Psoas muscle (tissue), 8 donors: ENCODE data around the gene DESI2. TPM values are rescaled to one million over a fixed set of nuclear protein-coding genes. Genes with fewer than 3 reads are reported as not detected.

Experiments used
- ATAC-seq, 4 donors: fragments of 200-7000 bp; cut with Tn5 transposase; one replicate each; pipeline ENCODE4 v1.9.1; 2020; ENCODE audit warnings: moderate library complexity in 3 of 4, mild to moderate bottlenecking in 2 of 4
- DNase-seq, 2 donors: peaks; one replicate each; pipeline ENCODE4 v3.0.0-alpha.2; 2020
- H3K27ac ChIP-seq: fragments of 200-600 bp; one replicate; pipeline ENCODE4 v1.8.0; 2022
- H3K27me3 ChIP-seq, 3 donors: fragments of 200-600 bp in 1 of 3; one replicate each; pipeline versions ENCODE4 v1.6.1 to v1.8.0; 2013 to 2022; ENCODE audit warnings: low read length in 2 of 3, mild to moderate bottlenecking in 2 of 3, moderate library complexity in 1 of 3; ENCODE audit not compliant: insufficient read depth in 3 of 3
- H3K36me3 ChIP-seq, 2 donors: fragments of 200-600 bp in 1 of 2; one replicate each; pipeline versions ENCODE4 v1.6.1 to v1.8.0; 2013 to 2022; ENCODE audit warnings: low read depth in 1 of 2, mild to moderate bottlenecking in 1 of 2, moderate library complexity in 1 of 2; ENCODE audit not compliant: insufficient read depth in 1 of 2
- H3K4me1 ChIP-seq: fragments of 200-600 bp; one replicate; pipeline ENCODE4 v1.8.0; 2022
- H3K4me3 ChIP-seq: fragments of 200-600 bp; one replicate; pipeline ENCODE4 v1.8.0; 2022; ENCODE audit warnings: mild to moderate bottlenecking
- H3K9me3 ChIP-seq: fragments of 200-600 bp; one replicate; pipeline ENCODE4 v1.8.0; 2022
- WGBS, 3 donors: extraction: QIAGEN DNeasy Blood & Tissue Kit; methylation state at CpG; one replicate each; pipeline versions ENCODE4 v1.1.6 to v1.1.7; 2013; 5-methylcytosine and 5-hydroxymethylcytosine counted together
- intact Hi-C, 2 donors: fragments of 100-400 bp; cut with DNase I; formaldehyde crosslinking; loops; one replicate each; pipeline versions ENCODE4 v1.11.0 to v1.14.2; 2022
- polyA plus RNA-seq, 3 donors: library from polyadenylated mRNA; stranded (reverse); fragments of 200-250 nt; gene quantifications; one replicate each; pipeline ENCODE4 v1.2.3, GENCODE V29; 2013
- total RNA-seq, 4 donors: library from RNA; stranded (reverse); fragmentation: NEBNext Ultra II Directional in 2 of 4; extraction: Animal tissue kit (Norgen Biotek cat#: 25700) in 2 of 4; gene quantifications; one replicate each; pipeline versions ENCODE4 v1.2.1 to v1.2.4, GENCODE V29; 2021 to 2023
- TF ChIP-seq, protein P1 (sequence below): fragments of 200-600 bp; IDR thresholded peaks from one replicate; pipeline ENCODE4 v1.8.0; 2022; ENCODE audit warnings: antibody characterized with exemption
- donor health status: healthy with polysubstance abuse.
- donor health status: DM: no; HTN: no; CAD: no; lungs with moderate emphysema.
- donor health status: Bipolar disorder and iron deficiency.
- donor health status: healthy.
- donor health status: DM: yes; HTN: yes; CAD: no.
- donor health status: DM: no; HTN: no; CAD: no.
- donor health status: DM: no; HTN: no; CAD: no.
- donor health status: DM: yes; HTN: yes; CAD: no.

The DESI2 gene
- total and polyA plus RNA-seq, 7 donors = 10.9 to 43.3 (median 19.5) TPM

DNA sequence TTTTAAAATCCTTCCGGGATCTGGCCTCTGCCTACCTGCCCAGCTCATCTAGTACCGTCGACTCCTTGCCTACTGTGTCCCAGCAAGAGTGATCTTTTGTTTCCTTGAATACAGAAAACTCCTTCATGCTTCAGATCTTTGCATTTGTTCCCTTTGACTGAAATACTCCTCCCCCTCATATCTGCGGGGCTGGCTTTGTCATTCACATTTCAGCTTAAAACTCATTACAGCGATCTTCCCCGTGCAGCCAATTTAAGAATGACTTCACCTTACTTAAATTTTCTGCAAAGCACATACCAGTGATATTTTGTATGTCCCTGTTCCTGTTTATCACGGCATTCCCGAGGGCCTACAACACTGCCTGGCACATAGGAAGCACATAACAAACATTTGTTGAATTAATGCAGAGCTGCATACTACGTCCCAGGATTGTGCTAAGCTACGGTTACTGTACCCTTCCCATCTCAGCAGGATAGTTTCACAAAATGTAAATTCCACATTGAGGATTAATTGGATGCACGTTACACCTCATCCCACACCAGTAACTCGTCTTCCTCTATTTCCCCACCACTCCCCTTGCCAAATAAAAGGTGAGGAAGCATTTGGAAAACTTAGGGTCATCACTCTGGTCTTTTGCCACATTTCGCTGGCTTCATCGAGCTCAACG is 837 bp upstream of the DESI2 start:
- peak overlapping the region; percentile 99 for H3K27ac ChIP-seq
- ATAC-seq (no peak), DNase-seq (no peak)
- H3K9me3 ChIP-seq = no peaks in the 10 kb centered on the region
- H3K36me3 ChIP-seq = no peaks in the 10 kb centered on the region
- TF ChIP-seq, protein P1, sequence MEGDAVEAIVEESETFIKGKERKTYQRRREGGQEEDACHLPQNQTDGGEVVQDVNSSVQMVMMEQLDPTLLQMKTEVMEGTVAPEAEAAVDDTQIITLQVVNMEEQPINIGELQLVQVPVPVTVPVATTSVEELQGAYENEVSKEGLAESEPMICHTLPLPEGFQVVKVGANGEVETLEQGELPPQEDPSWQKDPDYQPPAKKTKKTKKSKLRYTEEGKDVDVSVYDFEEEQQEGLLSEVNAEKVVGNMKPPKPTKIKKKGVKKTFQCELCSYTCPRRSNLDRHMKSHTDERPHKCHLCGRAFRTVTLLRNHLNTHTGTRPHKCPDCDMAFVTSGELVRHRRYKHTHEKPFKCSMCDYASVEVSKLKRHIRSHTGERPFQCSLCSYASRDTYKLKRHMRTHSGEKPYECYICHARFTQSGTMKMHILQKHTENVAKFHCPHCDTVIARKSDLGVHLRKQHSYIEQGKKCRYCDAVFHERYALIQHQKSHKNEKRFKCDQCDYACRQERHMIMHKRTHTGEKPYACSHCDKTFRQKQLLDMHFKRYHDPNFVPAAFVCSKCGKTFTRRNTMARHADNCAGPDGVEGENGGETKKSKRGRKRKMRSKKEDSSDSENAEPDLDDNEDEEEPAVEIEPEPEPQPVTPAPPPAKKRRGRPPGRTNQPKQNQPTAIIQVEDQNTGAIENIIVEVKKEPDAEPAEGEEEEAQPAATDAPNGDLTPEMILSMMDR = no peak
- peak overlapping the region; percentile 98 for H3K4me3 ChIP-seq
- peaks cover 28% of the 10 kb centered on the region for H3K4me1 ChIP-seq
- intact Hi-C loops = loop anchor here (5.0 to 10.0 kb wide), 5 partner anchors 50 to 313 kb away; partner anchors contain the start of genes ADSS2 (in 1 of the 2) and CATSPERE (in 1 of the 2)
- WGBS, 3 donors = 35 to 36% (median 36%) methylated on average over 15 of the region's 15 CpGs
- no peaks in the 10 kb centered on the region for H3K27me3 ChIP-seq

DNA sequence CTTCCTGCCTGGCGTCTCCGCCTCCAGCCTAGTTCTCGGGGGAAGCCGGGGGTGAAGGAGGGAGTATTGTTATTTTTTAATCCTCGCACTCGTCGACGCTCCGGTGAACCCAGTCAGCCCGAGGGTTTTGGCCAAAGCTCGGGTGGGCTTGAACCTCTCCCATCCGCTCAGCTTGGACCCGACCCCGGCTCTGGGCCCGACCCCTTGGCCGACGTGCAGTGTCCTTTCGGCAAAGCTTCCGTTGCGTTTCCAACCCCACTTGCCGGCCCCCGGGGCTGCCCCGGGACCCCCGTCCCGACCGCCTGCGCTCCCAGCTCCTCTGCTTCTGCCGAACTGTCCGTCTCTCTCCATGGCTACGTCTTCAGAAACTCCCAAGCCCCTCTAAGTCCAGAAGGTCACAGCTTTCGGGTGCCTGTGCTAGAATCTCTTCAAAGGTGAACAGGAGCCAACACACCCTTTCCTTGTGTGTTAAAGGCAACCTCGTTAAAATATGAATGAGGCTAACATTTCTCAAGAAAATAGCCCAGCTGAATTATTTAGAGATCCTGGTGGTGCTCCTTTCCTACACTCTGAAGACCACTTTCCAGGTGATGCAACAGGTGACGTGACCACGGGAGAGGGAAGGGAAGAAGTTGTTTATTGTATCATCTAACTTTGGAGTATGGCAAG is 647 bp downstream of the DESI2 start:
- ATAC-seq (peak in 2 of 4 donors; percentile 0 to 1), DNase-seq (no peak)
- no peaks in the 10 kb centered on the region for H3K27me3 ChIP-seq
- intact Hi-C loops = loop anchor here (5.0 to 10.0 kb wide), 5 partner anchors 51 to 311 kb away; partner anchors contain the start of genes ADSS2 (in 1 of the 2) and CATSPERE (in 1 of the 2)
- TF ChIP-seq, protein P1 = no peak
- H3K4me3 ChIP-seq = peak overlapping the region; percentile 98
- H3K9me3 ChIP-seq = no peaks in the 10 kb centered on the region
- no peaks in the 10 kb centered on the region for H3K36me3 ChIP-seq
- 1% methylated on average over 29 to 34 of the region's 34 CpGs for WGBS, 3 donors
- peak overlapping the region; percentile 99 for H3K27ac ChIP-seq
- peaks cover 38% of the 10 kb centered on the region for H3K4me1 ChIP-seq

DNA sequence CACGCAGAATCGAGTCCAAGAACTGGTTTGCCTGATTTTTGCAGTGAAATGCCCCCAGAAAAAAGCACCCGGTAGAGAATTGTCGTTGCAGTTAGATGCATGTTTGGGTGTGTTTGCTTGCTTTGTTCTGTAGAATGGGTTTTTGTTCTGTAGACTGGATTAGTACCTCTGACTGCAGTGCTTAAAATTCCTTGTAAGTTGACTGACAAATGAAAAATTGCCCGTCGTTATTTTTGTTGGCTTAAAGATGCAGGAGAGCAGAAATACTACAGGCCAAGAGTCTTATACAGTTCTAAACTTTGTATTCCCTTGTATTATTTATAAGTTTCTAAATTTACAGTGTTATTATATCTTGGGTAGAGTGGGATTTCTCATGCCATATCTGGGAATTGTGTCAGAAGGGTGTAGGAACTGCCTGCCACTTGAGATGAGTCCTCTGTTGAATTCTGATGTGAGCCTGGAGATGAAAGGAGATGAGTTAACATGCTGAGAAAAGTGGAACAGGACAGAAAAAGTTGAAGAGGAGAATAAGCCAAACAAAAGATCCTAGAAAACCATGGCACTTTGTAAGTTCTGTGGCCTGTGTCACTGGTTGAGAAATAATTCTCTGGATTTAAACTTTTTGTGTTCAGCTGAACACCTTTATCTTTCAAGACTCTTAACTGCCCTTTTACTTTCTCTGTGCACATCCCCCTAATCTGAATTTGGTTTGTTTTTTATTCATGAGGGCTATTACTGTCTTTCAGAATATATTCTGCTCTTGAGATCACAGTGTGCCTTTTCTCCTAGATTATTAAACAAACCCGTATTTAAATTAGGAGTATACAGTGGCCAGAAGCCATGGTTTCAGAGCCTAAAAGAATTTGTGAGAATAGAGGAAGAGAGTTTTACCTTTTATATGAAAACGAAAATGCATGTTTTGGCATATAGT is 1.4 kb downstream of the DESI2 start:
- Histone ChIP-seq H3K27ac (peak overlapping the region; percentile 99), H3K9me3 (no peaks in the 10 kb centered on the region), H3K4me3 (peak overlapping the region; percentile 98), H3K27me3 (no peaks in the 10 kb centered on the region), H3K36me3 (no peaks in the 10 kb centered on the region), H3K4me1 (peaks cover 38% of the 10 kb centered on the region)
- TF ChIP-seq, protein P1 = no peak
- ATAC-seq (no peak), DNase-seq (no peak)
- intact Hi-C loops = loop anchor here (5.0 to 10.0 kb wide), 5 partner anchors 52 to 310 kb away; partner anchors contain the start of genes ADSS2 (in 1 of the 2) and CATSPERE (in 1 of the 2)
- WGBS, 3 donors = 9 to 17% (median 11%) methylated on average over 8 of the region's 8 CpGs

DNA sequence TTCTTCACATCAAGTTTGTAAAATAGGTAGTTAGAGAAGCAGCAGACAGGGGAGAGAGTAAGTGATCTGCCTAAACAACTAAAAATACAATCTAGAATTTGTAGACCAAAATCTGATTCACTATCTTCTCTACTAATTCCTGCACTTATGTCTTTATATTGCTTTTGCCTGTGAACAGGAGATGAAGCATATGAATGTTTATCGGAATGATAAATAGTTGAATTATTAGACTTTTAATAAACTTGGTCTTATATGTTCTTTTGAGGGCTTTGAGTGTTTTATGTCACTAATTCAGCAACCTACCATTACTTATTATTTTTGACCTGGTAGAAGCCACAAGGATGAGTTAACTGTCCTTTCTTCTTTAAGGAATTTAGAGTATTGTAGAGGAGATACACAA is 2.3 kb downstream of the DESI2 start:
- H3K4me1 ChIP-seq = peaks cover 44% of the 10 kb centered on the region
- H3K36me3 ChIP-seq = no peaks in the 10 kb centered on the region
- TF ChIP-seq, protein P1 = no peak
- H3K9me3 ChIP-seq = no peaks in the 10 kb centered on the region
- H3K27me3 ChIP-seq = no peaks in the 10 kb centered on the region
- no peak overlapping the region for H3K27ac ChIP-seq
- peak overlapping the region; percentile 98 for H3K4me3 ChIP-seq
- DNase-seq = no peak
- WGBS, 3 donors = 91 to 98% (median 95%) methylated on average over 1 of the region's 1 CpG
- ATAC-seq = no peak
- intact Hi-C loops = loop anchor here in 1 of 2 donors (10.0 kb wide), 1 partner anchor 310 kb away; a partner anchor contains a TSS
